Measurements from ENCODE around the gene CCDC112.
"Not testable (repeated sequence)": the region's sequence is repeated elsewhere in the genome, so short reads cannot be mapped to it uniquely, and the experiment has no call there.

The CCDC112 gene

DNA sequence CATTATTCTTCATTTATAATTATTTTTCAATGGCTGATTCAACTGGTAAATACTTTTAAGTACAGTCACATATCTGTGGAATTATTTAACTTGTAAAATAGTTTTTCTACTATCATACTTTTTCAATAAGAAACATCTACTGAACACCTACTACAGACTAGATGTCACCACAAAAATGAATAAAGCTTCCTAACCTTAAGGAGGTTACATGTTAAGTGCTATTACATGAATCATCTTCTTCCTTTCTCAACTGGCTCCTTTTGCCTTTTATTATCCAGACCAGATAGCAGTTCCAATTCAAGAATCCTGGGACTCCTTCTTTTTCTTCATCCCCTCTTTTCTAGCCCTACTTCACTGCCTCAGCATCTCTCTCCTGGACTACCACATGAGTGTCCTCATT, 38.5 kb downstream of the CCDC112 start:
- no peak for DNase-seq

DNA sequence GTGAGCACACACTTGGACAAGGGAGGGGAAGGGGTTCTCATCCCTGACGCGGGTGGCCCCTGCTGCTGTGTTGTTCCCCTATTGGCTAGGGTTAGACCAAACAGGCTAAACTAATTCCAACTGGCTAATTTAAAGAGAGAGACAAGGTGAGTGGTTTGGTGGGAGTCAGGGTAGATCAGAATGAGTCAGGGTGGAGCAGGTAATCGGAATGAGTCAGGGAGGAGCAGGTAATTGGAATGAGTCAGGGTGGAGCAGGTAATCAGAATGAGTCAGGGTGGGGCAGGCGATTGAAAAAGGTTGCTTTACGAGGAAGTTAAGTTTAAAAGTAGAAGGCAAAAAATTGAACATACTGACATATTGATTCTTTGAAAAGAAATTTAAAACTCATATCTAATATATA, 47.1 kb downstream of the CCDC112 start:
- DNase-seq, result not testable (repeated sequence)

DNA sequence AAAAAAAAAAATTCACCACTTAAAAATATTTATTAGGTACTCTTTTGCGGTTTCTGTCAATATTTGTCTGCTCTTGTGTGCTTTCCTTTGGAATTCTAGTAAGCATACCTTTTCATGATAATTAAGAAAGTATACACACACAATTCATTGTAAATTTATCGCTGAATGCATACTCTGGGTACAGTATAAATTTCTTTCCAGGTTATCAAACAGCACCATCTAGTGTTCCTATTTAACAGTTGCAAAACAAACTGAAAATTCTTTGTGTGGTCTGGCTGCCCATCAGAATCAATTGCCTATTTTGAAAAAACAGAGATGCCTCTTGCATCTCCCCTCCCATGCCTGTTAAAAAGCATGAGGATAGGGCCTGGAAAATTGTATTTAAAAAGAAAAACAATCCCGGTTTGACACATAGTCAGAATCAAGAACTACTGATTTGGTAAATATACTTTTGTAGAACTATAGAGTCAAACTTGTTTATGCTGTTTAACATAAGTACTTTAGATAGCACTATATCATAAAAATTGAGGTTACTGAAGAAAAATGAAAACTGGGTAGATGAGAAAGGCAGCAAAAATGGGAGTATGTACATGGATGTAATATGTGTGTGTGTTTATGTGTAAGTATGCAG, 50.0 kb downstream of the CCDC112 start:
- DNase-seq, result peak; percentile 57

DNA sequence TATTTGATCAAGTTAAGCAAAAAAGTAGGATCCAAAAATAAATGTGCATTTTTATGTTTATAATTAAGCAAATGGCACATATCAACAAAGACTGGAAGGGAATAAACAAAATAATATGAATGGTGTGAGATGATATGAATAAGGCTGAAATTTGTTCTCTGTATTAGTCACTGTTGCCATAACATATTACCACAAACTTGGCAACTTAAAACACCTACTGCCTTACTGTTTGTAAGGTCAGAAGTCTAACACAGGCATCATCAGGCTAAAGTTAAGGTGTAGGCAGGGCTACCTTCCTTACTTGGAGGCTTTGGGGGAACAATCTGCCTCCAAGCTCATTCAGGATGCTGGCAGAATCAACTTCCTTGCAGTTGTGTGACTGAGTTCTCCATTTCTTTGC, 53.0 kb downstream of the CCDC112 start:
- no peak for DNase-seq

DNA sequence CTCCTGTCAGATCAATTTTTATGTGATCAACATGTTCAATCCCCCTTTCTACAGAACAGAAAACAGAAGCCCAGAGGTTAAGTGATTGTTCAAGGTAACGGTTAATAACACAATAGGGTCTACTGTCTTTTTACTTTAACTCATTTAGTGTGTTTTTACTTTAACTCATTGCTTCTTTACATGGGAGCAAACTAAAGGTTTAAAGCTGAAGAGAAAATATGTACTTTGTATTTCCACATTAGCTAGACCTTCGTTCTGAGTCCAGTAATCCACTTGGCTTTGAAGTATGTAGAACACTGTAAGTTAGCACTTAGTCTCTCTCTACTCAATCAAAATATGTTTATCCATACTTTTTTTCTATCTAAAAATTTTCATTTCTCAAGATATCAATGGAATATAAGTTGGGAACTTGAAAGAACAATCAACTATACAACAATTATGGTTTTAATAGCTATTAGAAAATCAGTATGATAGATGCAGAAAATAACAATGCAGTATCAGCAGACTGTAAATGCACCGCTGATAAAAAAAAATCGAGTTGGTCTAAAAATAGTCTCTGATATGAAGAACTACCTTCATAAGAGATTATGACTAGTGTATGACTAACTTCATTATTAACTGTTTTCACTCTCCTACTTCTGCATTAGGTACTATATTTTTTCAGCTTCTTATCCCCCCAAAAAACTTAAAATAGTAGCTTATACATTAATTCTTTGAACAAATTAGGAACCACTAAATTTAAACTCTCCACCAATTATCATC, 54.4 kb downstream of the CCDC112 start:
- no peak for DNase-seq

DNA sequence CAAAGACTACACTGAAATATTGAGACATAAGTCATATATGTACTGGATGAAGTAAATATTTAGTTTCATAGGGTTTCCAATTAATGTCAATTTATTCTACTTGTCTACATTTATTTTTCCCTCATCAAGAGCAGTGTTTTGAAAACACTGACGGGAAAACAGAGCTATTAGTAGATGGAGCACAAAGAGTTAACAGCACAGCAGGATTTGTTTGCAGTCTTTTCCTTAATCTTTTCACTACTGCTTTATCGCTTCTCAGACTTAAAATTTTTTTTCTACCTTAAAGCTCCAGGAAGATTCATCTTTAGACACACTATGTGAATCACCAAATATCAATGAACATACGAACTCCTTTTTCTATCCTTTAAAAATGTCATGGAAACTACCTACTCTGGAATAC, 59.4 kb downstream of the CCDC112 start:
- no peak for DNase-seq

DNA sequence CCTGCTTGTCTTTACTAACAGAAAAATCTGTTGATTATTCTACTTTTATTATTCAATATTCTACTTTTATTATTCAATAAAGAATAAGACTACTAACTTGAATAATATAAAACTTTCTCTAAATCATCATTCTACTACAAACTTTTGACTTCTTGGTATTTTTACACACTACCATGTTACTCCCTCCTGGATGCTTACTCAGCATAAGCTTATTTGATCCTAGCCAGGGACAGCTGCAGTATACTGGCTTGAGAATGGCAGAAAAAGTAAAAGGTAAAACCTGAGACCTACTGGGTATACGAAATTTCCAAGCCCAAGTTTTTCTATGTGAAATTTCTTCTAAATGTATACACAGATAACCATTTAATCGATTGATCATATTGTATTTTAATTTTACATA, 59.9 kb downstream of the CCDC112 start:
- no peak for DNase-seq

DNA sequence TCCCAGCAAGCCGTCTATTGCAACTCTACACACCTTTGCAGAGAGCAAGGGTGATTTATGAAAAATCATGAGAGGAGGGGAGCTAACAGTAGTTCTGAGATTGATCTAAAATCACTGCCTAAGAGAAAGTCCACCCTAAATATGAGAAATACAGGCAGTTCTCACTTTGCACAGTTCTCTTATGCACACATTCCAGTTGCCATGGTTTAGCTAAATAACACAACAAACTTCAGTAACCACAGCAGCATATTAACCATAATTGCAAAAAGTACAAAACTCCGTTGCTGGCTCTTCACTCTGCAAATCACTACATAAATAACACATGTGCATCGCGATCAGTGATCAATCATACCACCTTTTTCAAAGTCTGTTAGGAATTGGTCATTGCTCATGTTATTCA, 64.9 kb downstream of the CCDC112 start:
- DNase-seq, result no peak

DNA sequence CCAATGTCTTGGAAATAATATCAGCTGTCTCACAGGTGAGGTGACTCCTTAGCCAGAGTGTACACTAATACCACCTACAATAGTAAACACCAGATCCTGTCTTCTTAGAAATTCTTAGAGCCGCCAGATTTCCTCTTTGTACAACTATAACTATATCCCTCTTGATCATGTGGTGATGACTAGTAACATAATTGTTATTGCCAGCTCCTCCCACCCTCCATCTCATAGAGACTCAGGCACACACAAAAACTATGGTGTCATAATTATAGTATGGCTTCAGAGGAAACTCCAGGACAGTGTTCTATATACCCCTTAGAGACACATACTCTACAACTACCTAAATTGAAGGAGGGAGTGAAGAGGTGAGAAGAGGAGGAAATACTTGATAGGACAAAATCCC, 66.8 kb downstream of the CCDC112 start:
- no peak for DNase-seq

DNA sequence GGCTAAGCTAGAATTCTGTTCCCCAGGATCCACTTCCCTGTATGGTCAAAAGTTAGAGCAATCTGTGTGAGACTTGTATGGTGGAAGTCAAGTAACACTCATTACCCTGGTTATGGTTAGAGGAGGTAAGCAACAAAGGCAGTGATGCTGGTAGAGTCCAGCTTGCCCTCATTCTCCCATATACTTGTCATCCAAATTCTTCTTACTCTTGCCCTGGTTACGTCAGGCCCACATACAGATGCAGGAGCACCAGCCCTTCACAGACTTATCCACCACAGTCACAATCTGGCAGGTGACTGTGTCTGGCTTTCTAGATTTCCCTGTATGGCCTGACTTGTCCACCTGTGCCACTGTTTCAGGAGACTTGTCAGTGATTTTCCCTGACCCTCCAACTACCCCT, 69.2 kb downstream of the CCDC112 start:
- DNase-seq, result no peak
